ENCODE measurements around the gene CACNA2D2. TPM values are rescaled to one million over a fixed set of nuclear protein-coding genes. Genes with fewer than 3 reads are reported as not detected.
A peak's percentile ranks its signal among the peaks of the same experiment; 100 is the strongest.

The CACNA2D2 gene
- 0.46 and 0.59 TPM in 2 replicates for total RNA-seq

- Mint-ChIP-seq H3K4me1 (ENCODE audit: low read depth) (no peaks in the 10 kb centered on the region), H3K4me3 (ENCODE audit: low read depth) (peak within 1 kb of the TSS; percentile 34), H3K27ac (no peak within 1 kb of the TSS), H3K9me3 (no peaks in the 10 kb centered on the region), H3K36me3 (ENCODE audit: low read depth) (no peaks in the 10 kb centered on the region), H3K27me3 (ENCODE audit: low read depth) (peaks cover 43% of the 10 kb centered on the region)
- intact Hi-C loops (cut with micrococcal nuclease), result no loop called here
- peak; percentile 48 for DNase-seq (ENCODE audit: low spot score)
Measured at GRCh38 chr3:50503504-50504342, at the start of gene CACNA2D2. Gene CACNA2D2, minus strand, starts transcription at chr3:50503634. Its CDS starts 211 bp downstream, at chr3:50503423.

- Mint-ChIP-seq H3K27me3 (ENCODE audit: low read depth) (no peaks in the 10 kb centered on the region), H3K9me3 (no peaks in the 10 kb centered on the region), H3K27ac (no peak overlapping the region), H3K4me3 (ENCODE audit: low read depth) (no peak overlapping the region), H3K36me3 (ENCODE audit: low read depth) (no peaks in the 10 kb centered on the region), H3K4me1 (ENCODE audit: low read depth) (peaks cover 5% of the 10 kb centered on the region)
- intact Hi-C loops (cut with micrococcal nuclease), result loop anchor here (5.0 kb wide), 1 partner anchor 35 kb away; no protein-coding TSS in a partner anchor
- DNase-seq (ENCODE audit: low spot score), result no peak
Measured at GRCh38 chr3:50552598-50552997, 49.2 kb upstream of the CACNA2D2 start.

GRCh38 chr3:50551681-50552435 lies 48.4 kb upstream of the CACNA2D2 start:
- Mint-ChIP-seq H3K4me1 (ENCODE audit: low read depth) (peaks cover 5% of the 10 kb centered on the region), H3K27ac (no peak overlapping the region), H3K4me3 (ENCODE audit: low read depth) (no peak overlapping the region), H3K36me3 (ENCODE audit: low read depth) (no peaks in the 10 kb centered on the region), H3K27me3 (ENCODE audit: low read depth) (no peaks in the 10 kb centered on the region), H3K9me3 (no peaks in the 10 kb centered on the region)
- no peak for DNase-seq (ENCODE audit: low spot score)
- intact Hi-C loops (cut with micrococcal nuclease), result loop anchor here (5.0 kb wide), 1 partner anchor 35 kb away; no protein-coding TSS in a partner anchor

- intact Hi-C loops (cut with micrococcal nuclease), result loop anchor here (5.0 kb wide), 1 partner anchor 34 kb away; no protein-coding TSS in a partner anchor
- H3K27me3 Mint-ChIP-seq (ENCODE audit: low read depth), result no peaks in the 10 kb centered on the region
- no peak for DNase-seq (ENCODE audit: low spot score)
- H3K36me3 Mint-ChIP-seq (ENCODE audit: low read depth), result no peaks in the 10 kb centered on the region
- H3K9me3 Mint-ChIP-seq, result no peaks in the 10 kb centered on the region
- H3K4me1 Mint-ChIP-seq (ENCODE audit: low read depth), result peaks cover 5% of the 10 kb centered on the region
- no peak overlapping the region for H3K4me3 Mint-ChIP-seq (ENCODE audit: low read depth)
- H3K27ac Mint-ChIP-seq, result no peak overlapping the region
Measured at GRCh38 chr3:50551054-50551659, 47.7 kb upstream of the CACNA2D2 start.

GRCh38 chr3:50550079-50550736 lies 46.8 kb upstream of the CACNA2D2 start:
- peak; percentile 48 for DNase-seq (ENCODE audit: low spot score)
- H3K4me3 Mint-ChIP-seq (ENCODE audit: low read depth), result no peak overlapping the region

GRCh38 chr3:50549226-50549625 lies 45.8 kb upstream of the CACNA2D2 start:
- no peak overlapping the region for H3K4me3 Mint-ChIP-seq (ENCODE audit: low read depth)
- H3K9me3 Mint-ChIP-seq, result no peaks in the 10 kb centered on the region
- no peak overlapping the region for H3K27ac Mint-ChIP-seq
- intact Hi-C loops (cut with micrococcal nuclease), result loop anchor here (10.0 kb wide), 1 partner anchor 354 kb away; the partner anchor contains the start of gene GNAT1
- no peak for DNase-seq (ENCODE audit: low spot score)
- no peaks in the 10 kb centered on the region for H3K27me3 Mint-ChIP-seq (ENCODE audit: low read depth)
- H3K4me1 Mint-ChIP-seq (ENCODE audit: low read depth), result no peaks in the 10 kb centered on the region
- H3K36me3 Mint-ChIP-seq (ENCODE audit: low read depth), result no peaks in the 10 kb centered on the region

More at GRCh38 chr3:50550079-50550736, 46.8 kb upstream of the CACNA2D2 start:
- intact Hi-C loops (cut with micrococcal nuclease), result loop anchor here (5.0 kb wide), 1 partner anchor 33 kb away; no protein-coding TSS in a partner anchor
- H3K36me3 Mint-ChIP-seq (ENCODE audit: low read depth), result no peaks in the 10 kb centered on the region
- no peaks in the 10 kb centered on the region for H3K9me3 Mint-ChIP-seq
- H3K27ac Mint-ChIP-seq, result no peak overlapping the region
- no peaks in the 10 kb centered on the region for H3K27me3 Mint-ChIP-seq (ENCODE audit: low read depth)
- no peaks in the 10 kb centered on the region for H3K4me1 Mint-ChIP-seq (ENCODE audit: low read depth)

- Mint-ChIP-seq H3K9me3 (no peaks in the 10 kb centered on the region), H3K27me3 (ENCODE audit: low read depth) (peaks cover 5% of the 10 kb centered on the region), H3K4me3 (ENCODE audit: low read depth) (no peak overlapping the region), H3K27ac (no peak overlapping the region), H3K4me1 (ENCODE audit: low read depth) (no peaks in the 10 kb centered on the region), H3K36me3 (ENCODE audit: low read depth) (no peaks in the 10 kb centered on the region)
- DNase-seq (ENCODE audit: low spot score), result no peak
- intact Hi-C loops (cut with micrococcal nuclease), result loop anchor here (10.0 kb wide), 1 partner anchor 351 kb away; the partner anchor contains the start of gene GNAT1
Measured at GRCh38 chr3:50545781-50546180, 42.3 kb upstream of the CACNA2D2 start.

GRCh38 chr3:50542177-50543034 lies 39.0 kb upstream of the CACNA2D2 start:
- no peak overlapping the region for H3K27ac Mint-ChIP-seq
- H3K4me3 Mint-ChIP-seq (ENCODE audit: low read depth), result no peak overlapping the region
- H3K4me1 Mint-ChIP-seq (ENCODE audit: low read depth), result no peaks in the 10 kb centered on the region
- H3K9me3 Mint-ChIP-seq, result no peaks in the 10 kb centered on the region
- no peaks in the 10 kb centered on the region for H3K36me3 Mint-ChIP-seq (ENCODE audit: low read depth)
- intact Hi-C loops (cut with micrococcal nuclease), result loop anchor here (1.0 to 10.0 kb wide), 2 partner anchors 106 to 348 kb away; partner anchors contain the start of gene GNAT1
- H3K27me3 Mint-ChIP-seq (ENCODE audit: low read depth), result peaks cover 16% of the 10 kb centered on the region
- peak; percentile 37 for DNase-seq (ENCODE audit: low spot score)

GRCh38 chr3:50539356-50540286 lies 36.2 kb upstream of the CACNA2D2 start:
- H3K27ac Mint-ChIP-seq, result no peak overlapping the region
- no peak for DNase-seq (ENCODE audit: low spot score)
- intact Hi-C loops (cut with micrococcal nuclease), result loop anchor here (2.0 to 10.0 kb wide), 2 partner anchors 193 to 345 kb away; partner anchors contain the start of gene GNAT1
- H3K36me3 Mint-ChIP-seq (ENCODE audit: low read depth), result no peaks in the 10 kb centered on the region
- no peak overlapping the region for H3K4me3 Mint-ChIP-seq (ENCODE audit: low read depth)
- no peaks in the 10 kb centered on the region for H3K4me1 Mint-ChIP-seq (ENCODE audit: low read depth)
- peaks cover 17% of the 10 kb centered on the region for H3K27me3 Mint-ChIP-seq (ENCODE audit: low read depth)
- no peaks in the 10 kb centered on the region for H3K9me3 Mint-ChIP-seq

- no peak for DNase-seq (ENCODE audit: low spot score)
- Mint-ChIP-seq H3K36me3 (ENCODE audit: low read depth) (no peaks in the 10 kb centered on the region), H3K4me1 (ENCODE audit: low read depth) (no peaks in the 10 kb centered on the region), H3K9me3 (no peaks in the 10 kb centered on the region), H3K4me3 (ENCODE audit: low read depth) (no peak overlapping the region), H3K27me3 (ENCODE audit: low read depth) (peaks cover 24% of the 10 kb centered on the region), H3K27ac (no peak overlapping the region)
- intact Hi-C loops (cut with micrococcal nuclease), result no loop called here
Measured at GRCh38 chr3:50537421-50538129, 34.1 kb upstream of the CACNA2D2 start.
